OCI-LY7 (cell line): ENCODE measurements around the gene KCNJ16. TPM values are rescaled to one million over a fixed set of nuclear protein-coding genes. Genes with fewer than 3 reads are reported as not detected.

ENCODE experiments used
- BruUV-seq: library from RNA; stranded (reverse); fragments of 400-500 nt; replicated peaks from 2 replicates; lab custom pipeline; 2021; lab: Mats Ljungman, UMichigan
- CTCF ChIA-PET: fragments of 300-600 bp; sonication (Branson Sonifier 250); formaldehyde crosslinking; loops from one replicate; lab custom pipeline; 2022; ENCODE audit warnings: antibody characterized with exemption; ENCODE audit not compliant: unreplicated experiment; lab: Charles Lee
- POLR2A ChIA-PET: fragments of 300-600 bp; sonication (Branson Sonifier 250); formaldehyde crosslinking; loops from one replicate; lab custom pipeline; 2022; ENCODE audit warnings: antibody characterized with exemption; lab: Charles Lee
- DNase-seq: peaks from one replicate; pipeline ENCODE4 v3.0.0-alpha.2; 2015; ENCODE audit warnings: low spot score
- H2AFZ ChIP-seq: fragments of 200-600 bp; sonication (generic), shearing (Covaris generic); 2 replicates; pipeline ENCODE4 v1.6.1; 2014; ENCODE audit warnings: mild to moderate bottlenecking, antibody characterized with exemption, low read length, moderate library complexity
- H3K27ac ChIP-seq: fragments of 200-600 bp; sonication (generic); 2 replicates; pipeline ENCODE4 v1.5.1; 2014; ENCODE audit warnings: mixed run types, low read depth, mild to moderate bottlenecking, moderate library complexity, low read length, inconsistent platforms; ENCODE audit not compliant: poor library complexity, severe bottlenecking
- H3K36me3 ChIP-seq: fragments of 200-600 bp; sonication (generic); 2 replicates; pipeline ENCODE4 v1.6.1; 2014; ENCODE audit warnings: mild to moderate bottlenecking, antibody characterized with exemption, low read length, moderate library complexity, mixed read lengths; ENCODE audit not compliant: insufficient read depth
- H3K4me1 ChIP-seq: fragments of 200-600 bp; sonication (generic); 2 replicates; pipeline ENCODE4 v1.5.1; 2014; ENCODE audit warnings: mild to moderate bottlenecking, low read length; ENCODE audit not compliant: insufficient read depth, poor library complexity, severe bottlenecking
- H3K4me2 ChIP-seq: fragments of 200-600 bp; sonication (generic); 2 replicates; pipeline ENCODE4 v1.6.1; 2014; ENCODE audit warnings: mild to moderate bottlenecking, low read length
- H3K4me3 ChIP-seq: fragments of 200-600 bp; sonication (generic); 2 replicates; pipeline ENCODE4 v1.5.1; 2014; ENCODE audit warnings: mild to moderate bottlenecking, low read depth, low read length; ENCODE audit not compliant: poor library complexity, severe bottlenecking
- H3K79me2 ChIP-seq: fragments of 200-600 bp; sonication (generic); 2 replicates; pipeline ENCODE4 v1.6.1; 2016; ENCODE audit warnings: low read depth, mild to moderate bottlenecking, low read length, moderate library complexity, mixed read lengths; ENCODE audit not compliant: insufficient read depth
- H3K9me2 ChIP-seq: fragments of 200-600 bp; sonication (generic); 2 replicates; pipeline ENCODE4 v1.6.1; 2016; ENCODE audit warnings: mild to moderate bottlenecking, low read length, mixed read lengths; ENCODE audit not compliant: insufficient read depth
- H3K9me3 ChIP-seq: fragments of 200-600 bp; sonication (generic); 2 replicates; pipeline ENCODE4 v1.6.1; 2014; ENCODE audit warnings: mild to moderate bottlenecking, mixed run types, low read length, mixed read lengths
- H4K20me1 ChIP-seq: fragments of 200-600 bp; sonication (generic); 2 replicates; pipeline ENCODE4 v1.6.1; 2014; ENCODE audit warnings: mild to moderate bottlenecking, antibody characterized with exemption, low read length, moderate library complexity, mixed read lengths; ENCODE audit not compliant: insufficient read depth
- CTCF ChIP-seq: fragments of 200-600 bp; sonication (generic); conservative IDR thresholded peaks from 2 replicates; pipeline ENCODE4 v1.5.1; 2014; ENCODE audit warnings: mild to moderate bottlenecking, antibody characterized with exemption, low read length, moderate library complexity, mixed read lengths
- EZH2phosphoT487 ChIP-seq: fragments of 200-600 bp; sonication (generic); IDR thresholded peaks from 2 replicates; pipeline ENCODE4 v1.6.1; 2018; ENCODE audit warnings: low read depth, borderline replicate concordance, mild to moderate bottlenecking, mixed run types, antibody characterized with exemption, low read length, moderate library complexity, mixed read lengths
- intact Hi-C: fragments of 100-400 bp; cut with micrococcal nuclease; formaldehyde crosslinking; loops from one replicate; pipeline ENCODE4 v1.10.0; 2022; ENCODE audit not compliant: unreplicated experiment
- total RNA-seq, 2 experiments: library from RNA; depleted of rRNA in 1 of 2; stranded (reverse); fragments of >200 nt in 1 of 2; shearing (Covaris generic) in 1 of 2; gene quantifications; 2 replicates each; pipeline ENCODE4 v1.2.3, GENCODE V29; 2014 to 2022

Gene KCNJ16
- total RNA-seq, 2 experiments from 2014 or later, result not detected

DNA sequence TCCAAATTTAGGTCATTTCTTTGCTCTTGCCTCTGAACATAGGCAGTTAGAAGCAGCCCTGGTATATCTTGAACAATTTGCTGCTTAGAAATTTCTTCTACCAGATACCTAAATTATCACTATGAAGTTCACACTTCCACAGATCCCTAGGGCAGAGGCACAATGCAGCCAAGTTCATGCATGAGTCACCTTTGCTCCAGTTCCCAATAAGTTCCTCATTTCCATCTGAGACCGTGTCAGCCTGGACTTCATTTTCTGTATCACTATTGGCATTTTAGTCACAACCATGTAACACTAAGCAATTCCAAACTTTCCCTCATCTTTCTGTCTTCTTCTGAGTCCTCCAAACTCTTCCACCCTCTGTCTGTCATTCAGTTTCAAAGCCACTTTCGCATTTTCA lies 45.0 kb downstream of the KCNJ16 start:
- Histone ChIP-seq H2AFZ (no peak overlapping the region), H3K36me3 (no peaks in the 10 kb centered on the region), H3K79me2 (no peaks in the 10 kb centered on the region), H3K4me3 (no peak overlapping the region), H3K4me1 (no peaks in the 10 kb centered on the region), H3K27ac (no peak overlapping the region), H3K4me2 (no peak overlapping the region), H3K9me2 (no peaks in the 10 kb centered on the region), H3K9me3 (no peaks in the 10 kb centered on the region), H4K20me1 (no peaks in the 10 kb centered on the region)
- CTCF ChIA-PET, result no interaction called here
- intact Hi-C loops, result no loop called here
- no peak for DNase-seq
- POLR2A ChIA-PET, result no interaction called here
- TF ChIP-seq CTCF, result no peak
- no peak for TF ChIP-seq EZH2phosphoT487
- no TSS peak for BruUV-seq

DNA sequence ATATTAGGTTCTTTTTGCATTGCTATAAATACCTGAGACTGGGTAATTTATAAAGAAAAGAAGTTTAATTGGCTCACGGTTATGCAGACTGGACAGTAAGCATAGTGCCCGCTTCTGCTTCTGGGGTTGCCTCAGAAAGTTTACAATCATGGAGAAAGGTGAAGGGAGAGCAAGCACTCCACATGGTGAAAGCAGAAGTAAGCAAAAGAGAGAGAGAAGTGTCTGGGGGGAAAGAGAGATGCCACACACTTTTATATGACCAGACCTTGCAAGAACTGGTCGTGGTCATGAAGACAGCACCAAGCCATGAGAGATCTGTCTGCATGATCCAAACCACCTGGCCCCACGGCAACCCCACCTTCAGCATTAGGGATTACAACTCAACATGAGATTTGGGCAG lies 45.4 kb downstream of the KCNJ16 start:
- Histone ChIP-seq H3K9me3 (no peaks in the 10 kb centered on the region), H3K4me1 (no peaks in the 10 kb centered on the region), H4K20me1 (no peaks in the 10 kb centered on the region), H3K4me3 (no peak overlapping the region), H3K36me3 (no peaks in the 10 kb centered on the region), H3K27ac (no peak overlapping the region), H3K79me2 (no peaks in the 10 kb centered on the region), H3K9me2 (no peaks in the 10 kb centered on the region), H2AFZ (no peak overlapping the region), H3K4me2 (no peak overlapping the region)
- intact Hi-C loops, result no loop called here
- TF ChIP-seq CTCF, result no peak
- DNase-seq, result no peak
- ChIA-PET CTCF (no interaction called here), POLR2A (no interaction called here)
- BruUV-seq, result no TSS peak

GRCh38 chr17:70121126-70121525 lies 46.1 kb downstream of the KCNJ16 start:
- no peak for DNase-seq
- intact Hi-C loops, result no loop called here
- no peak overlapping the region for H3K4me2 ChIP-seq
- no peaks in the 10 kb centered on the region for H3K79me2 ChIP-seq
- no peaks in the 10 kb centered on the region for H3K4me1 ChIP-seq
- no TSS peak for BruUV-seq
- TF ChIP-seq EZH2phosphoT487 (no peak), CTCF (no peak)
- H3K9me3 ChIP-seq, result no peaks in the 10 kb centered on the region
- H4K20me1 ChIP-seq, result no peaks in the 10 kb centered on the region
- no peaks in the 10 kb centered on the region for H3K36me3 ChIP-seq
- POLR2A ChIA-PET, result interaction anchor here (0.7 kb wide), 1 partner anchor 10 kb away, joined by 3 read pairs; no protein-coding TSS in a partner anchor
- no peak overlapping the region for H2AFZ ChIP-seq
- H3K4me3 ChIP-seq, result no peak overlapping the region
- no peak overlapping the region for H3K27ac ChIP-seq
- H3K9me2 ChIP-seq, result no peaks in the 10 kb centered on the region
- CTCF ChIA-PET, result no interaction called here
